Adrenal gland (tissue), 12 donors: ENCODE data around the gene SMCP. TPM values are rescaled to one million over a fixed set of nuclear protein-coding genes. Genes with fewer than 3 reads are reported as not detected.

Source experiments
- DNase-seq, 7 donors: peaks; one replicate each; pipeline ENCODE4 v3.0.0-alpha.2; 2019 to 2020
- H3K27ac ChIP-seq, 5 donors: fragments of 200-600 bp; sonication (generic) in 4 of 5; 1 replicate in 3 of 5; 2 replicates in 2 of 5; pipeline versions ENCODE4 v1.5.1 to v1.8.0; 2016 to 2020; ENCODE audit warnings: mild to moderate bottlenecking in 1 of 5
- H3K27me3 ChIP-seq: fragments of 200-600 bp; 2 replicates; pipeline ENCODE4 v1.8.0; 2021
- H3K36me3 ChIP-seq, 2 donors: fragments of 200-600 bp; replicated peaks in 1 of 2; 1 replicate in 1 of 2; 2 replicates in 1 of 2; pipeline versions ENCODE4 v1.5.1 to v1.8.0; 2018 to 2022
- H3K4me1 ChIP-seq, 2 donors: fragments of 200-600 bp; replicated peaks in 1 of 2; 1 replicate in 1 of 2; 2 replicates in 1 of 2; pipeline versions ENCODE4 v1.5.1 to v1.8.0; 2018 to 2021
- H3K4me3 ChIP-seq, 4 donors: fragments of 200-600 bp; sonication (generic) in 3 of 4; one replicate each; pipeline ENCODE4 v1.5.1; 2016 to 2018
- H3K9me3 ChIP-seq, 3 donors: fragments of 200-600 bp; sonication (generic) in 1 of 3; replicated peaks in 1 of 3; 1 replicate in 2 of 3; 2 replicates in 1 of 3; pipeline versions ENCODE4 v1.5.1 to v1.8.0; 2016 to 2021
- CTCF ChIP-seq, 6 experiments: fragments of 450-650 bp in 4 of 6; fragments of 200-600 bp in 2 of 6; sonication (generic) in 1 of 6; IDR thresholded peaks; 1 replicate in 5 of 6; 2 replicates in 1 of 6; pipeline versions ENCODE4 v1.5.1 to v1.8.0; 2016 to 2021; ENCODE audit warnings: antibody characterized with exemption in 6 of 6, mild to moderate bottlenecking in 2 of 6, moderate library complexity in 1 of 6
- POLR2A ChIP-seq, 2 donors: fragments of 450-650 bp; IDR thresholded peaks; one replicate each; pipeline ENCODE4 v1.6.1; 2017; ENCODE audit warnings: antibody characterized with exemption in 2 of 2, mild to moderate bottlenecking in 2 of 2, moderate library complexity in 1 of 2
- WGBS, 4 donors: extraction: QIAGEN DNeasy Blood & Tissue Kit in 2 of 4; methylation state at CpG; one replicate each; pipeline versions ENCODE4 v1.1.5 to v1.1.7; 2013 to 2017; 5-methylcytosine and 5-hydroxymethylcytosine counted together
- intact Hi-C, 2 donors: fragments of 100-400 bp; cut with DNase I; formaldehyde crosslinking; loops; one replicate each; pipeline versions ENCODE4 v1.14.1 to v1.15.0; 2022 to 2023
- polyA plus RNA-seq, 3 donors: library from polyadenylated mRNA; stranded (reverse); fragments of 200-250 nt in 2 of 3; fragments of 350-450 nt in 1 of 3; fragmentation: Illumina TruSeq in 1 of 3; extraction: RNeasy Lipid Tissue Mini Kit (QIAGEN cat#74804) in 1 of 3; gene quantifications; one replicate each; pipeline ENCODE4 v1.2.3, GENCODE V29; 2013 to 2014
- total RNA-seq, 9 donors: library from RNA; depleted of rRNA in 4 of 9; stranded (reverse); fragments of >200 nt in 4 of 9; fragments of 120-200 nt in 1 of 9; fragmentation: NEBNext Ultra II Directional in 1 of 9; extraction: Animal tissue kit (Norgen Biotek cat#: 25700) in 1 of 9; gene quantifications; one replicate each; pipeline versions ENCODE4 v1.1.0 to v1.2.4, GENCODE V29; 2013 to 2023
- donor health status: healthy with polysubstance abuse.
- donor health status: Bipolar disorder and iron deficiency.
- donor health status: DM: yes; HTN: yes; CAD: no.
- donor health status: DM: no; HTN: no; CAD: no.
- donor health status: DM: no; HTN: no; CAD: no.
- donor health status: DM: yes; HTN: yes; CAD: no.

The SMCP gene
- total and polyA plus RNA-seq, 12 donors: not detected

GRCh38 chr1:152871731-152872126 is 6.4 kb upstream of the SMCP start:
- WGBS, 4 donors: 81 to 86% (median 84%) methylated on average over 5 to 6 of the region's 6 CpGs
- no peak overlapping the region for H3K4me3 ChIP-seq
- no peaks in the 10 kb centered on the region for H3K4me1 ChIP-seq
- intact Hi-C loops: loop anchor here in 1 of 2 donors (10.0 kb wide), 1 partner anchor 353 kb away; no protein-coding TSS in a partner anchor
- no peaks in the 10 kb centered on the region for H3K27me3 ChIP-seq
- H3K27ac ChIP-seq: no peak overlapping the region
- no peaks in the 10 kb centered on the region for H3K36me3 ChIP-seq
- no peaks in the 10 kb centered on the region for H3K9me3 ChIP-seq
- TF ChIP-seq POLR2A (IDR thresholded peaks at IDR 0.05): no peak
- TF ChIP-seq CTCF (IDR thresholded peaks at IDR 0.05): no peak
- no peak for DNase-seq

- no peak for DNase-seq
- Histone ChIP-seq H3K4me1 (no peaks in the 10 kb centered on the region), H3K4me3 (no peak overlapping the region), H3K36me3 (no peaks in the 10 kb centered on the region), H3K9me3 (no peaks in the 10 kb centered on the region), H3K27me3 (no peaks in the 10 kb centered on the region), H3K27ac (no peak overlapping the region)
- TF ChIP-seq CTCF (IDR thresholded peaks at IDR 0.05) (no peak), POLR2A (IDR thresholded peaks at IDR 0.05) (no peak)
- intact Hi-C loops: loop anchor here in 1 of 2 donors (10.0 kb wide), 1 partner anchor 351 kb away; no protein-coding TSS in a partner anchor
These were observed 4.6 kb upstream of the SMCP start for GRCh38 chr1:152873495-152873894.

- H3K4me1 ChIP-seq: no peaks in the 10 kb centered on the region
- H3K36me3 ChIP-seq: no peaks in the 10 kb centered on the region
- no peak overlapping the region for H3K4me3 ChIP-seq
- no peaks in the 10 kb centered on the region for H3K27me3 ChIP-seq
- no peak for DNase-seq
- WGBS, 4 donors: 64 to 86% (median 78%) methylated on average over 1 of the region's 1 CpG
- intact Hi-C loops: loop anchor here in 1 of 2 donors (10.0 kb wide), 1 partner anchor 348 kb away; no protein-coding TSS in a partner anchor
- TF ChIP-seq CTCF (IDR thresholded peaks at IDR 0.05): no peak
- no peak for TF ChIP-seq POLR2A (IDR thresholded peaks at IDR 0.05)
- H3K9me3 ChIP-seq: no peaks in the 10 kb centered on the region
- no peak overlapping the region for H3K27ac ChIP-seq
These were observed 1.3 kb upstream of the SMCP start for GRCh38 chr1:152876827-152877226.

- intact Hi-C loops: loop anchor here in 1 of 2 donors (10.0 kb wide), 1 partner anchor 345 kb away; no protein-coding TSS in a partner anchor
- peak in 1 of 7 donors; percentile 29 for DNase-seq
- Histone ChIP-seq H3K4me3 (no peak overlapping the region), H3K27me3 (no peaks in the 10 kb centered on the region), H3K27ac (no peak overlapping the region), H3K36me3 (no peaks in the 10 kb centered on the region), H3K9me3 (no peaks in the 10 kb centered on the region), H3K4me1 (no peaks in the 10 kb centered on the region)
- TF ChIP-seq CTCF (IDR thresholded peaks at IDR 0.05) (no peak), POLR2A (IDR thresholded peaks at IDR 0.05) (no peak)
These were observed 1.6 kb downstream of the SMCP start for GRCh38 chr1:152879559-152880198.
